ENCODE measurements around the gene FHL3. TPM values are rescaled to one million over a fixed set of nuclear protein-coding genes. Genes with fewer than 3 reads are reported as not detected.

FHL3 gene
- total and polyA plus RNA-seq, 2 donors (not counting 3 experiments of a cell fraction or from before 2014, with no cell fraction given), result 26.1 to 58.7 TPM

- POLR2A ChIA-PET, result no interaction called here
Measured at GRCh38 chr1:37983546-37983945, 21.8 kb downstream of the FHL3 start.

More at GRCh38 chr1:37983546-37983945, 21.8 kb downstream of the FHL3 start:
- no peak overlapping the region for H3K9ac ChIP-seq (replicated peaks; ENCODE audit: extremely low read depth, insufficient read depth, low read length)
- H3K4me1 ChIP-seq (ENCODE audit: control insufficient read depth, extremely low read depth, insufficient read depth, low read length), result peaks cover 5% of the 10 kb centered on the region
- H4K20me1 ChIP-seq (replicated peaks; ENCODE audit: control insufficient read depth, extremely low read depth, insufficient read depth, low read length), result no peaks in the 10 kb centered on the region
- DNase-seq (ENCODE audit: low read depth, low spot score) (no peak), FAIRE-seq (no peak)
- H2AFZ ChIP-seq (ENCODE audit: low read depth, low read length), result no peak overlapping the region
- peaks cover 10% of the 10 kb centered on the region for H3K79me2 ChIP-seq (ENCODE audit: control insufficient read depth, insufficient read depth, low read length)
- H3K9me3 ChIP-seq (replicated peaks; ENCODE audit: control insufficient read depth, insufficient read depth, low read length), result no peaks in the 10 kb centered on the region
- CTCF ChIA-PET, result interaction anchor here (0.9 kb wide), 1 partner anchor 34 kb away, joined by 3 read pairs; no protein-coding TSS in a partner anchor
- no peak for TF ChIP-seq MAX (IDR thresholded peaks at IDR 0.05; ENCODE audit: insufficient read depth, insufficient read length)
- no peak for TF ChIP-seq EZH2 (IDR thresholded peaks at IDR 0.05; ENCODE audit: borderline replicate concordance, low read depth, low read length, severe bottlenecking)
- no peak for TF ChIP-seq FOS (IDR thresholded peaks at IDR 0.05; ENCODE audit: borderline replicate concordance, insufficient read depth, low read length)
- TF ChIP-seq POLR2A (IDR thresholded peaks at IDR 0.05; ENCODE audit: low read depth, low read length), result no peak
- TF ChIP-seq JUN (IDR thresholded peaks at IDR 0.05; ENCODE audit: borderline replicate concordance, insufficient read depth, insufficient read length, low read depth), result no peak
- TF ChIP-seq MYC (IDR thresholded peaks at IDR 0.05; ENCODE audit: low read depth, low read length), result no peak
- no peak for TF ChIP-seq GATA2 (IDR thresholded peaks at IDR 0.05; ENCODE audit: insufficient read depth, insufficient read length, low read depth, low read length)
- no peak for TF ChIP-seq POLR2AphosphoS5 (IDR thresholded peaks at IDR 0.05; ENCODE audit: insufficient read depth, low read depth, low read length)
- TF ChIP-seq CTCF (IDR thresholded peaks at IDR 0.05; ENCODE audit: extremely low read depth in 1 of 2, insufficient read depth in 1 of 2, low read depth in 1 of 2, low read length in 2 of 2), result no peak
- intact Hi-C loops (cut with micrococcal nuclease) (no loop called here), dilution Hi-C loops (cut with MboI; ENCODE audit: extremely low pct_ligation_motif_present, low sequenced_read_pairs) (no loop called here)
- no peak overlapping the region for H3K4me3 ChIP-seq (replicated peaks in 1 of 3; ENCODE audit: insufficient read depth in 1 of 3, low read depth in 1 of 3, low read length in 3 of 3)
- H3K36me3 ChIP-seq (ENCODE audit: control insufficient read depth in 2 of 2, extremely low read depth in 1 of 2, insufficient read depth in 2 of 2, low read length in 2 of 2), result peaks cover 33 to 36% of the 10 kb centered on the region in 2 experiments
- no peaks in the 10 kb centered on the region for H3K9me1 ChIP-seq (replicated peaks; ENCODE audit: control insufficient read depth, extremely low read depth, insufficient read depth, low read length)
- no peaks in the 10 kb centered on the region for H3K27me3 ChIP-seq (ENCODE audit: control insufficient read depth in 2 of 2, insufficient read depth in 2 of 2, low read length in 2 of 2)
- no TSS peak for BruUV-seq (replicated peaks)
- H3K4me2 ChIP-seq (ENCODE audit: insufficient read depth, low read length), result no peak overlapping the region
- H3K27ac ChIP-seq (ENCODE audit: insufficient read depth, low read depth, low read length), result no peak overlapping the region
